Neural cell (in vitro differentiated cells): ENCODE data around the gene TRIM2. TPM values are rescaled to one million over a fixed set of nuclear protein-coding genes. Genes with fewer than 3 reads are reported as not detected.

ENCODE experiments used
- H2AFZ ChIP-seq: fragments of 200-600, 300-800 bp; sonication (generic), shearing (Covaris generic); 2 replicates; pipeline ENCODE4 v1.6.0; 2014; ENCODE audit warnings: low read depth, mild to moderate bottlenecking, antibody characterized with exemption, low read length, moderate library complexity
- H3F3A ChIP-seq: fragments of 200-600 bp; shearing (Covaris generic); 2 replicates; pipeline ENCODE4 v1.6.1; 2016; ENCODE audit warnings: mild to moderate bottlenecking, moderate library complexity, mixed read lengths, antibody characterized with exemption, low read length; ENCODE audit not compliant: insufficient read depth, poor library complexity, severe bottlenecking
- H3K27ac ChIP-seq: fragments of 200-600, 300-800 bp; sonication (generic), shearing (Covaris generic); 2 replicates; pipeline ENCODE4 v1.5.1; 2014; ENCODE audit warnings: mild to moderate bottlenecking, low read length, moderate library complexity
- H3K27me3 ChIP-seq: fragments of 300-800, 200-600 bp; sonication (generic), shearing (Covaris generic); 2 replicates; pipeline ENCODE4 v1.6.0; 2014; ENCODE audit warnings: mild to moderate bottlenecking, low read depth, low read length, moderate library complexity; ENCODE audit not compliant: insufficient read depth
- H3K36me3 ChIP-seq: fragments of 300-800, 200-600 bp; sonication (generic), shearing (Covaris generic); 2 replicates; pipeline ENCODE4 v1.5.1; 2014; ENCODE audit warnings: mild to moderate bottlenecking, antibody characterized with exemption, low read length, moderate library complexity; ENCODE audit not compliant: insufficient read depth
- H3K4me2 ChIP-seq: fragments of 300-800, 200-600 bp; sonication (generic), shearing (Covaris generic); 2 replicates; pipeline ENCODE4 v1.6.0; 2014; ENCODE audit warnings: mild to moderate bottlenecking, low read length
- H3K4me3 ChIP-seq: fragments of 300-800, 200-600 bp; sonication (generic), shearing (Covaris generic); 2 replicates; pipeline ENCODE4 v1.5.1; 2014; ENCODE audit warnings: mild to moderate bottlenecking, low read length, moderate library complexity
- H3K79me2 ChIP-seq: fragments of 200-600 bp; shearing (Covaris generic); replicated peaks from 2 replicates; pipeline ENCODE4 v1.6.0; 2014; ENCODE audit warnings: mild to moderate bottlenecking, low read length, moderate library complexity; ENCODE audit not compliant: insufficient read depth
- H3K9ac ChIP-seq: fragments of 300-800, 200-600 bp; sonication (generic), shearing (Covaris generic); 2 replicates; pipeline ENCODE4 v1.6.1; 2016; ENCODE audit warnings: mild to moderate bottlenecking, low read length, mixed read lengths
- H3K9me2 ChIP-seq: fragments of 200-600 bp; shearing (Covaris generic); 2 replicates; pipeline ENCODE4 v1.6.1; 2016; ENCODE audit warnings: mild to moderate bottlenecking, low read length, mixed read lengths; ENCODE audit not compliant: insufficient read depth
- H3K9me3 ChIP-seq: fragments of 200-600, 300-800 bp; sonication (generic), shearing (Covaris generic); 2 replicates; pipeline ENCODE4 v1.6.1; 2016; ENCODE audit warnings: mild to moderate bottlenecking, mixed run types, low read length, moderate library complexity, mixed read lengths
- H4K20me1 ChIP-seq: fragments of 200-600 bp; shearing (Covaris generic); 2 replicates; pipeline ENCODE4 v1.6.1; 2016; ENCODE audit warnings: mild to moderate bottlenecking, mixed run types; ENCODE audit not compliant: insufficient read depth
- CTCF ChIP-seq: fragments of 450-650 bp; IDR thresholded peaks from 2 replicates; pipeline ENCODE4 v1.5.1; 2014; ENCODE audit warnings: antibody characterized with exemption, mild to moderate bottlenecking, moderate library complexity; ENCODE audit not compliant: poor library complexity, severe bottlenecking
- EP300 ChIP-seq: fragments of 450-650 bp; conservative IDR thresholded peaks from 2 replicates; pipeline ENCODE4 v1.6.1; 2014; ENCODE audit warnings: antibody characterized with exemption, mild to moderate bottlenecking, moderate library complexity; ENCODE audit not compliant: poor library complexity, severe bottlenecking
- EZH2 ChIP-seq: fragments of 200-600, 300-800 bp; shearing (Covaris generic), sonication (generic); IDR thresholded peaks from 2 replicates; pipeline ENCODE4 v1.6.1; 2014; ENCODE audit warnings: antibody characterized with exemption, low read length, borderline replicate concordance, mild to moderate bottlenecking; ENCODE audit not compliant: insufficient read depth, poor library complexity, severe bottlenecking
- MXI1 ChIP-seq: fragments of 450-650 bp; conservative IDR thresholded peaks from 2 replicates; pipeline ENCODE4 v1.6.1; 2014; ENCODE audit warnings: antibody characterized with exemption, mild to moderate bottlenecking; ENCODE audit not compliant: poor library complexity, severe bottlenecking
- POLR2AphosphoS5 ChIP-seq: IDR thresholded peaks from 2 replicates; pipeline ENCODE4 v1.6.1; 2012
- RAD21 ChIP-seq: fragments of 450-650 bp; conservative IDR thresholded peaks from 2 replicates; pipeline ENCODE4 v1.6.1; 2014; ENCODE audit warnings: antibody characterized with exemption, mild to moderate bottlenecking, moderate library complexity
- SMC3 ChIP-seq: fragments of 450-650 bp; conservative IDR thresholded peaks from 2 replicates; pipeline ENCODE4 v1.6.1; 2014; ENCODE audit warnings: antibody characterized with exemption, mild to moderate bottlenecking, moderate library complexity; ENCODE audit not compliant: poor library complexity
- TAF1 ChIP-seq: IDR thresholded peaks from 2 replicates; pipeline ENCODE4 v1.6.1; 2012; ENCODE audit warnings: low read depth
- polyA plus RNA-seq: library from polyadenylated mRNA; depleted of rRNA; stranded (reverse); fragments of >200 nt; gene quantifications from 2 replicates; pipeline ENCODE4 v1.2.3, GENCODE V29; 2014
- TF ChIP-seq, protein P1 (sequence below): IDR thresholded peaks from 2 replicates; pipeline ENCODE4 v1.6.1; 2012; ENCODE audit warnings: borderline replicate concordance

Gene TRIM2
- polyA plus RNA-seq, 1 donor from 2014 or later = 261 TPM

DNA sequence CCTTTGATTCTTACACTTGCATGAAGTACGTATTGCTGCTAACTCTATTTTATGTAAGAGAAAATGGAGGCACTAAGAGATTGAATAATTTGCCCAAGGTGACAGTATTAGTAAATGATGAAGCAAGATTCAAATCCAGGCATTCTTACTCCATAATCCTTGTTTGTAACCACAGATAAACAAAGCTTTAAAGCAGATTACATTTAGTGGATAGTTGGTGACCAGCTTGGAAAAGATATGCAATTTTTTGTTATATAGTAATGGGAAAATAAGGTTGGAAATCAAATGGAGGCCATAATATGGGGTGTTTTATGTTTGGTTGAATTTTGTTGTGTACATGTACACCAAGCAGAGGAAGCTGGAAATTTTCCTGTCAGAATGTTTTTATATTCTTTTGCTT, 171.1 kb downstream of the TRIM2 start:
- Histone ChIP-seq H4K20me1 (no peaks in the 10 kb centered on the region), H3K4me2 (no peak overlapping the region), H3K36me3 (no peaks in the 10 kb centered on the region), H3K4me3 (no peak overlapping the region), H3K9me2 (no peaks in the 10 kb centered on the region), H3K27ac (no peak overlapping the region), H2AFZ (no peak overlapping the region), H3K79me2 (no peaks in the 10 kb centered on the region), H3K9ac (no peak overlapping the region), H3F3A (no peaks in the 10 kb centered on the region), H3K27me3 (no peaks in the 10 kb centered on the region), H3K9me3 (no peaks in the 10 kb centered on the region)
- no peak for TF ChIP-seq CTCF
- no peak for TF ChIP-seq SMC3
- TF ChIP-seq MXI1 = no peak
- TF ChIP-seq POLR2AphosphoS5 = no peak
- TF ChIP-seq EZH2 = no peak
- TF ChIP-seq EP300 = no peak
- no peak for TF ChIP-seq TAF1
- TF ChIP-seq RAD21 = no peak
- TF ChIP-seq, protein P1, sequence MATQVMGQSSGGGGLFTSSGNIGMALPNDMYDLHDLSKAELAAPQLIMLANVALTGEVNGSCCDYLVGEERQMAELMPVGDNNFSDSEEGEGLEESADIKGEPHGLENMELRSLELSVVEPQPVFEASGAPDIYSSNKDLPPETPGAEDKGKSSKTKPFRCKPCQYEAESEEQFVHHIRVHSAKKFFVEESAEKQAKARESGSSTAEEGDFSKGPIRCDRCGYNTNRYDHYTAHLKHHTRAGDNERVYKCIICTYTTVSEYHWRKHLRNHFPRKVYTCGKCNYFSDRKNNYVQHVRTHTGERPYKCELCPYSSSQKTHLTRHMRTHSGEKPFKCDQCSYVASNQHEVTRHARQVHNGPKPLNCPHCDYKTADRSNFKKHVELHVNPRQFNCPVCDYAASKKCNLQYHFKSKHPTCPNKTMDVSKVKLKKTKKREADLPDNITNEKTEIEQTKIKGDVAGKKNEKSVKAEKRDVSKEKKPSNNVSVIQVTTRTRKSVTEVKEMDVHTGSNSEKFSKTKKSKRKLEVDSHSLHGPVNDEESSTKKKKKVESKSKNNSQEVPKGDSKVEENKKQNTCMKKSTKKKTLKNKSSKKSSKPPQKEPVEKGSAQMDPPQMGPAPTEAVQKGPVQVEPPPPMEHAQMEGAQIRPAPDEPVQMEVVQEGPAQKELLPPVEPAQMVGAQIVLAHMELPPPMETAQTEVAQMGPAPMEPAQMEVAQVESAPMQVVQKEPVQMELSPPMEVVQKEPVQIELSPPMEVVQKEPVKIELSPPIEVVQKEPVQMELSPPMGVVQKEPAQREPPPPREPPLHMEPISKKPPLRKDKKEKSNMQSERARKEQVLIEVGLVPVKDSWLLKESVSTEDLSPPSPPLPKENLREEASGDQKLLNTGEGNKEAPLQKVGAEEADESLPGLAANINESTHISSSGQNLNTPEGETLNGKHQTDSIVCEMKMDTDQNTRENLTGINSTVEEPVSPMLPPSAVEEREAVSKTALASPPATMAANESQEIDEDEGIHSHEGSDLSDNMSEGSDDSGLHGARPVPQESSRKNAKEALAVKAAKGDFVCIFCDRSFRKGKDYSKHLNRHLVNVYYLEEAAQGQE = no peak

DNA sequence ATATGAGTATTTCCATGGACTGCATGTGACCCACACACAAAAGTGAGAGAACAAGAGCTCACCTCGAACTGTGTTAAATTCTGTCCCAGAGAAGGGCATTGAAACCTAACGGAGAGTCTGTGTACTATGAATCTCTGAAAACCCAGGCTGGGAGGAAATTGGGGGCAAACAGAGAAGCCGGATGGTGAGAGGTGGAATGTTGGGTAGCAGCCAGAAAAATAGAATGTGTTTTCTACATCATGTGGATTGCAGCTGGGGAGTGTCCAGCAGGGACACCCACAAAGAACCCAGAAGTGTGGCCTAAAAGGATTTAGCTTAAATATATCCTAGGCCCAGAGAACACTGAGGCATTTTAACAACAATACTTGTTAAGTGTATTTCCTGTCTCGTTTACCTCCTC, 178.9 kb downstream of the TRIM2 start:
- no peak overlapping the region for H3K27ac ChIP-seq
- no peak for TF ChIP-seq POLR2AphosphoS5
- TF ChIP-seq EZH2 = no peak
- no peak for TF ChIP-seq EP300
- no peak for TF ChIP-seq MXI1
- no peaks in the 10 kb centered on the region for H3K79me2 ChIP-seq
- H3K27me3 ChIP-seq = no peaks in the 10 kb centered on the region
- no peaks in the 10 kb centered on the region for H3K9me3 ChIP-seq
- H4K20me1 ChIP-seq = no peaks in the 10 kb centered on the region
- no peak overlapping the region for H3K4me3 ChIP-seq
- H3K9ac ChIP-seq = no peak overlapping the region
- no peak overlapping the region for H3K4me2 ChIP-seq
- H3K9me2 ChIP-seq = no peaks in the 10 kb centered on the region
- no peaks in the 10 kb centered on the region for H3F3A ChIP-seq
- no peak overlapping the region for H2AFZ ChIP-seq
- no peaks in the 10 kb centered on the region for H3K36me3 ChIP-seq
